Daoy (cell line): ENCODE measurements around the gene SYT8. TPM values are rescaled to one million over a fixed set of nuclear protein-coding genes. Genes with fewer than 3 reads are reported as not detected.
"Not testable (repeated sequence)": the region's sequence is repeated elsewhere in the genome, so short reads cannot be mapped to it uniquely, and the experiment has no call there.

ENCODE experiments used
- DNase-seq: peaks from one replicate; pipeline ENCODE4 v3.0.0-alpha.2; 2015; ENCODE audit warnings: low read depth
- total RNA-seq: library from RNA; depleted of rRNA; stranded (reverse); fragments of >200 nt; shearing (Covaris generic); gene quantifications from 2 replicates; pipeline ENCODE4 v1.2.3, GENCODE V29; 2014; rRNA removed

SYT8 gene
- total RNA-seq, 1 experiment from 2014 or later, result not detected

GRCh38 chr11:1883346-1884302 is 48.8 kb downstream of the SYT8 start:
- DNase-seq, result no peak

- DNase-seq, result no peak
Observed at GRCh38 chr11:1884303-1884700, 49.5 kb downstream of the SYT8 start.

- DNase-seq, result not testable (repeated sequence)
Observed at GRCh38 chr11:1886551-1886950, 51.8 kb downstream of the SYT8 start.

Other genes starting within 250 kb of the SYT8 start
- not detected in 2 replicates for gene KRTAP5-1, start 249.7 kb upstream of the SYT8 start, total RNA-seq
- not detected in 2 replicates for gene KRTAP5-2, start 236.7 kb upstream of the SYT8 start, total RNA-seq
- not detected in 2 replicates for gene KRTAP5-3, start 226.5 kb upstream of the SYT8 start, total RNA-seq
- not detected in 2 replicates for gene KRTAP5-4, start 212.9 kb upstream of the SYT8 start, total RNA-seq
- not detected in 2 replicates for gene KRTAP5-5, start 205.2 kb upstream of the SYT8 start, total RNA-seq
- not detected in 2 replicates for gene KRTAP5-6, start 137.8 kb upstream of the SYT8 start, total RNA-seq
- gene IFITM10, start 84.4 kb upstream of the SYT8 start, total RNA-seq, result 0.09 and 0.11 TPM in 2 replicates
- 128 and 157 TPM in 2 replicates for gene CTSD, start 71.1 kb upstream of the SYT8 start, total RNA-seq
- not detected in 2 replicates for gene TNNI2, start 4.0 kb downstream of the SYT8 start, total RNA-seq
- gene LSP1, start 18.1 kb downstream of the SYT8 start, total RNA-seq, result 3.8 and 6.5 TPM in 2 replicates
- not detected in 2 replicates for gene PRR33, start 56.9 kb downstream of the SYT8 start, total RNA-seq
- gene TNNT3, start 84.7 kb downstream of the SYT8 start, total RNA-seq, result not detected in 2 replicates
- gene MRPL23, start 112.3 kb downstream of the SYT8 start, total RNA-seq, result 165 and 168 TPM in 2 replicates
- gene H19, start 162.9 kb downstream of the SYT8 start, total RNA-seq, result 0.06 TPM in 1 of 2 replicates, not detected in the other